HFF-Myc (cell line): ENCODE measurements around the gene PEAR1.

Experiments
- DNase-seq: peaks from one replicate; pipeline ENCODE4 v3.0.0-alpha.2; 2011; ENCODE audit warnings: low read depth; ENCODE audit errors: extremely low read depth
- H3K4me3 ChIP-seq: replicated peaks from 2 replicates; pipeline ENCODE4 v1.5.1; 2011; ENCODE audit warnings: low read depth, mild to moderate bottlenecking, control low read depth, low read length
- TF ChIP-seq, protein P1 (sequence below): IDR thresholded peaks from 2 replicates; pipeline ENCODE4 v1.5.1; 2012; ENCODE audit warnings: mild to moderate bottlenecking, low read depth, low read length, control low read depth; ENCODE audit errors: missing control alignments

Gene PEAR1

GRCh38 chr1:156881101-156881500 lies 12.4 kb upstream of the PEAR1 start:
- DNase-seq = no peak
- TF ChIP-seq, protein P1, sequence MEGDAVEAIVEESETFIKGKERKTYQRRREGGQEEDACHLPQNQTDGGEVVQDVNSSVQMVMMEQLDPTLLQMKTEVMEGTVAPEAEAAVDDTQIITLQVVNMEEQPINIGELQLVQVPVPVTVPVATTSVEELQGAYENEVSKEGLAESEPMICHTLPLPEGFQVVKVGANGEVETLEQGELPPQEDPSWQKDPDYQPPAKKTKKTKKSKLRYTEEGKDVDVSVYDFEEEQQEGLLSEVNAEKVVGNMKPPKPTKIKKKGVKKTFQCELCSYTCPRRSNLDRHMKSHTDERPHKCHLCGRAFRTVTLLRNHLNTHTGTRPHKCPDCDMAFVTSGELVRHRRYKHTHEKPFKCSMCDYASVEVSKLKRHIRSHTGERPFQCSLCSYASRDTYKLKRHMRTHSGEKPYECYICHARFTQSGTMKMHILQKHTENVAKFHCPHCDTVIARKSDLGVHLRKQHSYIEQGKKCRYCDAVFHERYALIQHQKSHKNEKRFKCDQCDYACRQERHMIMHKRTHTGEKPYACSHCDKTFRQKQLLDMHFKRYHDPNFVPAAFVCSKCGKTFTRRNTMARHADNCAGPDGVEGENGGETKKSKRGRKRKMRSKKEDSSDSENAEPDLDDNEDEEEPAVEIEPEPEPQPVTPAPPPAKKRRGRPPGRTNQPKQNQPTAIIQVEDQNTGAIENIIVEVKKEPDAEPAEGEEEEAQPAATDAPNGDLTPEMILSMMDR = no peak
- H3K4me3 ChIP-seq = no peak overlapping the region

DNA sequence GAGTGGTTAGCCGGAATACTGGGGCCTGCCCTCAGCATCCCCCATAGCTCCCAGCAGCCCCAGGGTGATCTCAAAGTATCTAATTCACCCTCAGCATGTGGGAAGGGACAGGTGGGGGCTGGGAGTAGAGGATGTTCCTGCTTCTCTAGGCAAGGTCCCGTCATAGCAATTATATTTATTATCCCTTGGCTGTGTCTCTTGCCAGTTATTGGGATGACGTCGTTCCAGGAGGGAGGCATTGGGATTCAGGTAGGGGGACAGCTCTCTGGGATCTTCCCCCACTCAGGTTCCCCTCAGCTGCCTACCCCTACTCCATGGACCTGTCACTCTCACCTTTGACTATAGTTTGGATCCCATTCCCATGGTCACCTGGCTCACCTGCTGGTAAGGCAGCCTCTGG lies 11.9 kb upstream of the PEAR1 start:
- TF ChIP-seq, protein P1 = no peak
- DNase-seq = no peak
- H3K4me3 ChIP-seq = no peak overlapping the region

DNA sequence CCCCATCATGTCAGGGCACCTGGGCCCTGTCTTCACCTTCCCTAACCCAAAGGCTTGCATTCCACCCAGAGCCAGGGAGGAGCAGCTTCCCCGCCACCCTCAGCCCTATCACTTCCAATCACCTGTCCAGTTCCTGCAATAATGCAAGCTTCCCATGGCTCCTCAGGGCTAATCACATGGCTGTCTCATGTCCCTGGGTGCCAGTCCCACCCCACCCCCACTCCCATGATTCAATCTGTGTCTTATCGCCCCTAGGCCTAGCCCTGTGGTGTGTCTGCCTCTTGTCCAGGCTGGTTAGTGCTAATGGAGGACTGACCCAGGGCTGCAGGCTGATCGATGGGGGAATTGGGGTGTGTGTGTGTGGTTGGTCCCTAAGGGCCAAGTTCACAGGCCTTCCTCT lies 11.0 kb upstream of the PEAR1 start:
- TF ChIP-seq, protein P1 = no peak
- H3K4me3 ChIP-seq = no peak overlapping the region
- DNase-seq = no peak

GRCh38 chr1:156883919-156884318 lies 9.6 kb upstream of the PEAR1 start:
- TF ChIP-seq, protein P1 = no peak
- H3K4me3 ChIP-seq = no peak overlapping the region
- no peak for DNase-seq

DNA sequence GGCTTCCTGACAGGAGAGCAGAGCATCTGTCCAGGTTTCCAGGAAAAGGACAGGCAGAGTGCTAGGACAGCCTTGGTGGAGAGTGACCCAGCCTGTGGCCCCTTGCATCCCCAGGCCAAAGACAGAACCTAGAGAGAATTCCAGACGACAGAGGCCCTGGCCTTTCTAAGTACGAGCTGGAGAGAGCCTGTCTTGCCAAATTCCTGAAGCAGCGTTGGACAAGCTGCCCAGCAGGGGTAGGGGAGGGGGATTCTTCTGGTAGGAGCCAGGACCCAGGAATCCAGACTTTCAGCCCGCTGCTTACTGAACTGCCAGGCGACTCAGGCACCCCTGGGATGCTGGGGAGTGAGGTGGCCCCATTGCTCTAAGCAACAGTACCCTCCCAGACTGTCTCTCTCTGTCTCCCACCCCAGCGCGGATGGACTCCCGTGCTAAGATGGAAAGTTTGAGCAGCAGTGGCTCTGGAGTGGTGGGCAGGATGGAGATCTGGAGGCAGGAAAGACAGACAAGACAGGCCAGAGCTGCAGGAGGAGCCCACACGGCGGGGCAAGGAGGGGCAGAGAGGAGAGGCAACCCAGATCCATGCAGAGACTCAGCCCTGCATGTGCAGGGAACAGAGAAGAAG lies 8.8 kb upstream of the PEAR1 start:
- TF ChIP-seq, protein P1 = no peak
- DNase-seq = no peak

GRCh38 chr1:156885314-156885713 lies 8.2 kb upstream of the PEAR1 start:
- TF ChIP-seq, protein P1 = no peak
- no peak overlapping the region for H3K4me3 ChIP-seq
- no peak for DNase-seq

More for the DNA sequence above, 8.8 kb upstream of the PEAR1 start:
- H3K4me3 ChIP-seq = no peak overlapping the region

- DNase-seq = no peak
- H3K4me3 ChIP-seq = no peak overlapping the region
- TF ChIP-seq, protein P1 = no peak
Observed at GRCh38 chr1:156885880-156886355, 7.6 kb upstream of the PEAR1 start.
